BE2C (cell line): Measurements from ENCODE around the gene XPC.

Experiments used
- DNase-seq: peaks from one replicate; pipeline ENCODE4 v3.0.0-alpha.2; 2020
- H3K27me3 ChIP-seq: fragments of 250-450 bp; sonication (Bioruptor Pico); 2 replicates; pipeline ENCODE4 v1.5.1; 2020; ENCODE audit warnings: mild to moderate bottlenecking
- H3K36me3 ChIP-seq: fragments of 250-450 bp; sonication (Bioruptor Pico); 2 replicates; pipeline ENCODE4 v1.5.1; 2020; ENCODE audit warnings: mild to moderate bottlenecking
- H3K4me1 ChIP-seq: fragments of 250-450 bp; sonication (Bioruptor Pico); 2 replicates; pipeline ENCODE4 v1.5.1; 2020
- H3K4me3 ChIP-seq: 2 replicates; pipeline ENCODE4 v1.5.1; 2011; ENCODE audit warnings: low read depth, low read length
- H3K9me3 ChIP-seq: fragments of 250-450 bp; sonication (Bioruptor Pico); 2 replicates; pipeline ENCODE4 v1.5.1; 2020
- TF ChIP-seq, protein P1 (sequence below): IDR thresholded peaks from 2 replicates; pipeline ENCODE4 v1.5.1; 2012; ENCODE audit warnings: mild to moderate bottlenecking, low read depth, low read length

The XPC gene

DNA sequence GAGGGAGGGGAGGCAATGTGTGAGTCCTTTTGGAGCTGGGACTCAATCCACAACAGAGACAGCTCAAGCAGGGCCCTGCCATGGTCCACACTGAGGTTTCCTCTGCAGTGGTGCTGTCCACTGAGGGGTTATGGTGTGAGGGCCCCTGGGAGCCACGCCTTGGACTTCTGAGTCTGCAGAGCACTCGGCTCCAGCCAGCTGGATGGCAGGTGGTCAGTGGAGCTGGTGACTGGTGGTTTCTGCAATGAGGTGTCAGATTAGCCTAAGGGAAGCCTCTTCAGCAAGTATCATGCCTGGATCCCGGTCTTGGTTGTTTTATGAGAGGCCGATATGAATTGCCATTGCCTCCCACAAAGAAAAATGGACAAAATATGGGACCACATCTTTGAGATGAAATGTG, 21.9 kb upstream of the XPC start:
- H3K9me3 ChIP-seq: no peaks in the 10 kb centered on the region
- H3K36me3 ChIP-seq: no peaks in the 10 kb centered on the region
- no peaks in the 10 kb centered on the region for H3K4me1 ChIP-seq
- DNase-seq: no peak
- H3K27me3 ChIP-seq: no peaks in the 10 kb centered on the region
- TF ChIP-seq, protein P1, sequence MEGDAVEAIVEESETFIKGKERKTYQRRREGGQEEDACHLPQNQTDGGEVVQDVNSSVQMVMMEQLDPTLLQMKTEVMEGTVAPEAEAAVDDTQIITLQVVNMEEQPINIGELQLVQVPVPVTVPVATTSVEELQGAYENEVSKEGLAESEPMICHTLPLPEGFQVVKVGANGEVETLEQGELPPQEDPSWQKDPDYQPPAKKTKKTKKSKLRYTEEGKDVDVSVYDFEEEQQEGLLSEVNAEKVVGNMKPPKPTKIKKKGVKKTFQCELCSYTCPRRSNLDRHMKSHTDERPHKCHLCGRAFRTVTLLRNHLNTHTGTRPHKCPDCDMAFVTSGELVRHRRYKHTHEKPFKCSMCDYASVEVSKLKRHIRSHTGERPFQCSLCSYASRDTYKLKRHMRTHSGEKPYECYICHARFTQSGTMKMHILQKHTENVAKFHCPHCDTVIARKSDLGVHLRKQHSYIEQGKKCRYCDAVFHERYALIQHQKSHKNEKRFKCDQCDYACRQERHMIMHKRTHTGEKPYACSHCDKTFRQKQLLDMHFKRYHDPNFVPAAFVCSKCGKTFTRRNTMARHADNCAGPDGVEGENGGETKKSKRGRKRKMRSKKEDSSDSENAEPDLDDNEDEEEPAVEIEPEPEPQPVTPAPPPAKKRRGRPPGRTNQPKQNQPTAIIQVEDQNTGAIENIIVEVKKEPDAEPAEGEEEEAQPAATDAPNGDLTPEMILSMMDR: no peak
- H3K4me3 ChIP-seq: no peak overlapping the region

- H3K36me3 ChIP-seq: no peaks in the 10 kb centered on the region
- no peaks in the 10 kb centered on the region for H3K4me1 ChIP-seq
- DNase-seq: no peak
- no peaks in the 10 kb centered on the region for H3K27me3 ChIP-seq
- H3K4me3 ChIP-seq: no peak overlapping the region
- no peaks in the 10 kb centered on the region for H3K9me3 ChIP-seq
- TF ChIP-seq, protein P1: no peak
These were observed 21.2 kb upstream of the XPC start for GRCh38 chr3:14199641-14200040.

DNA sequence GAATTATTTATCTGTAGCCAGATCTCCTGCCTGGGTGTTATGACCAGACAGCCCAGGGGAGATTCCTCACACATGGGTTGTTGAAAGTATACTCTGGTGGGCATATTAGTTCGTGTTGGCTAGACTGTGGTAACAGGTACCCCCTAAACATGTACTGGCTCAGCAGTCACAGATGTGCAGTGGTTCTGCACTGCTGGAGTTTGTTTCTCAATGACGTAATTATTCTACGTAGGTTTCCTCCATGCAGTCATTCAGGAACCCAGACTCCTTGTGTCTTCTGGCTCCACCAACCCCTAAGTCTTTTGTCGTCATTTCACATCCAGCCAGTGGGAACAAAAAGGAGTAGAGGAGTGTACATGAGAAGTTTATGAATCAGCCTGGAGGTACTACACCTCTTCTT, 16.5 kb upstream of the XPC start:
- no peaks in the 10 kb centered on the region for H3K9me3 ChIP-seq
- TF ChIP-seq, protein P1: no peak
- no peaks in the 10 kb centered on the region for H3K4me1 ChIP-seq
- H3K36me3 ChIP-seq: no peaks in the 10 kb centered on the region
- no peak for DNase-seq
- no peak overlapping the region for H3K4me3 ChIP-seq
- H3K27me3 ChIP-seq: no peaks in the 10 kb centered on the region

DNA sequence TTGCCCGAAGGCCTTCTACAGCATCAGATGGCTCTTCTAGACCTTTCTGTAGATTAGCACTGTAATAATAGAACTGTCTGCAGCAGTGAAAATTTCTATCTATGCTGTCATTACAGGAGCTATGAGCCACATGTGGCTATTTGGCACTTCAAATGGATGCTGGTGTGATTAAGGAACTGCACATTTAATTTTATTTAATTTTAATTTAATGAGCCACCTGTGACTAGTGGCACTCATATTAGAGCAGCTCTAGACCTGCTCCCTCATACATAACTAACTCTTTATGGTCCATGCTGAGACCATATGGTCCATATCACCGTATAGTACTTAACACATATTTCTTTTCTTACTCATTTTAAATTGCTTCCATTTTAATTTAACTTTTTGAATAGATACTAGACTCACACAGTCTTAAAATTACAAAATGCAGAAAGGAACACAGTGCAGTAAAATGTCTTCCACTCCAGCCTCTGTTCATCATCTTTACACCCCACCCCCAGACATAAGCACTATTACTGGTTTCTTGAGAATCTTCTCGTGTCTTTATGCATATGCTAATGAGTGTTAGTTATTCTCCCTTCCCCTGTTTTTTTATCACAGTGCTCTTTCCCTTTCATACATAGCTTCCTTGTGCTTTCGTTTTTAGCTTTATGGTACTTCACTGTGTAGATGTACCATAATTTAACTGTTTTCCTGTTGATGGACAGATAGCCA, 9.8 kb upstream of the XPC start:
- no peak for DNase-seq
- TF ChIP-seq, protein P1: no peak
- no peak overlapping the region for H3K4me3 ChIP-seq
- H3K36me3 ChIP-seq: no peaks in the 10 kb centered on the region; the same call in 1 of the 2 replicates
- no peaks in the 10 kb centered on the region for H3K4me1 ChIP-seq
- no peaks in the 10 kb centered on the region for H3K9me3 ChIP-seq
- H3K27me3 ChIP-seq: no peaks in the 10 kb centered on the region

DNA sequence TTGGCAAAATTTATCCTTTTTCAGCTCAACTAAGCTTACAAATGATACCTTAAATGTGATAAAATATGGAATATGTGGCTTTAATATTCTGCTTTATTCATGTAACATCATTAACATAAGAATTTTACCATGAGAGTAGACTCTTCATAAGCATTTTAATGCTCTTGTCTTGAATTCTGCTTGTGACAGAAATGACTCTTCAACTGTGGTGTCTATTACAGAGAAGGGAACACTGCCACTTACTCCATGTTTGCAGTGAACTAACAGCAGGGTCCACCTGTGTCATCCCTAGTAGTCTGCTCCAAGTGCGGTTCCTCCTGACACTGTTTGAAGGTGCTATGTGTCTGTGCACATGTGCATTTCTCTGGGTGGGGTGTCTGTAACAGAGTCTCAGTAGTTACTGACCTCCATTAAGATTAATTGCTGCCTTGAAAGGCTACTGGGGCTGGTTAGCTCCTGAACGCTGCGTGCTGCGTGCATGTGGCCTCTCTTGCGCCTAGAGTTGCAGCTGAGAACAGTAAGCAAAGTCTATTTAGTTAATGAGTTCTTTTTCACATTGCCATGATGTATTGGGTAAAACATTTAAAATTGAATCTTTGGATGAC, 8.6 kb upstream of the XPC start:
- H3K36me3 ChIP-seq: no peaks in the 10 kb centered on the region; the same call in 1 of the 2 replicates
- H3K27me3 ChIP-seq: no peaks in the 10 kb centered on the region
- H3K4me3 ChIP-seq: no peak overlapping the region
- TF ChIP-seq, protein P1: no peak
- H3K4me1 ChIP-seq: no peaks in the 10 kb centered on the region
- no peak for DNase-seq
- no peaks in the 10 kb centered on the region for H3K9me3 ChIP-seq

DNA sequence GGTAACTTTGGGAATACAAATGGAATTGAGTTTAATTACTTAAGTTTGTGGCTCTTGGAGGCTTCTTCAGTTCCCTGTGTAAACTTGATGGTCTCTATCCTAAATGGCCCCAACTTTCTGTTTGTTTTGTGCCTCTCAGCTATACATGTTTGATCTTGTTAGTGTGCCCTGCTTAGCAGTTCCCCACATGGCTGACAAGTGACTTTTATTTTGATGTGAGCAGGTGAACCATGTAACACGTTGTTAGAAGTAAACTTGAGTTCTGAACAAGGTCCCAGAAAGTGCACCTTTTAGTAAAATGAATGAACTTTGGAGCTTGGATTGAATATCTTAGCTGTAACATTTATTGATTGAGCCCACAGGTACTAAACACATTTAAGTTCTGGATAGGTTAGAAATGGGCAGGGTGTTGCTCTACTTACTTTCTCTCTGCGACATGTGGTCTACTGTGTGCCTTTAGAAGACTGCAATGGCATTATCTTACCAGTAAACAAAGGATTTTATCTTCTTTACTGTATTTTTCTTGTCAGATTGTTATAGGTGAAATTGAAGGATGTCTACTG, 4.7 kb upstream of the XPC start:
- DNase-seq: no peak
- H3K27me3 ChIP-seq: no peaks in the 10 kb centered on the region
- no peak overlapping the region for H3K4me3 ChIP-seq
- no peaks in the 10 kb centered on the region for H3K9me3 ChIP-seq
- TF ChIP-seq, protein P1: no peak
- H3K4me1 ChIP-seq: no peaks in the 10 kb centered on the region
- no peaks in the 10 kb centered on the region; the same call in none of the 2 replicates for H3K36me3 ChIP-seq
